Smooth muscle cell (in vitro differentiated cells): ENCODE measurements around the gene CLPTM1. TPM values are rescaled to one million over a fixed set of nuclear protein-coding genes. Genes with fewer than 3 reads are reported as not detected.
"Not testable (repeated sequence)": the region's sequence is repeated elsewhere in the genome, so short reads cannot be mapped to it uniquely, and the experiment has no call there.

Experiments
- DNase-seq: peaks from one replicate; lab custom pipeline; 2025; ENCODE audit not compliant: unreplicated experiment; lab: John Stamatoyannopoulos, UW
- H2AFZ ChIP-seq: fragments of 200-600 bp; sonication (generic); 2 replicates; pipeline ENCODE4 v1.6.0; 2016; ENCODE audit warnings: antibody characterized with exemption, low read depth, mild to moderate bottlenecking
- H3F3A ChIP-seq: fragments of 200-600 bp; sonication (generic); 2 replicates; pipeline ENCODE4 v1.6.0; 2017; ENCODE audit warnings: antibody characterized with exemption, low read depth
- H3K27ac ChIP-seq: fragments of 200-600 bp; sonication (generic); 2 replicates; pipeline ENCODE4 v1.5.1; 2016; ENCODE audit warnings: low read depth, mild to moderate bottlenecking
- H3K27me3 ChIP-seq: fragments of 200-600 bp; sonication (generic); 2 replicates; pipeline ENCODE4 v1.6.1; 2016; ENCODE audit warnings: low read depth, mild to moderate bottlenecking
- H3K36me3 ChIP-seq: fragments of 200-600 bp; sonication (generic); 2 replicates; pipeline ENCODE4 v1.5.1; 2016; ENCODE audit warnings: low read depth
- H3K4me1 ChIP-seq: fragments of 200-600 bp; sonication (generic); 2 replicates; pipeline ENCODE4 v1.5.1; 2016; ENCODE audit warnings: low read depth
- H3K4me2 ChIP-seq: fragments of 200-600 bp; sonication (generic); 2 replicates; pipeline ENCODE4 v1.6.0; 2016; ENCODE audit warnings: mild to moderate bottlenecking
- H3K4me3 ChIP-seq: fragments of 200-600 bp; sonication (generic); 2 replicates; pipeline ENCODE4 v1.5.1; 2016; ENCODE audit warnings: mild to moderate bottlenecking
- H3K79me2 ChIP-seq: fragments of 200-600 bp; sonication (generic); 2 replicates; pipeline ENCODE4 v1.6.0; 2016; ENCODE audit warnings: low read depth, mild to moderate bottlenecking
- H3K9ac ChIP-seq: fragments of 200-600 bp; sonication (generic); 2 replicates; pipeline ENCODE4 v1.6.0; 2016; ENCODE audit warnings: low read depth
- H3K9me3 ChIP-seq: fragments of 200-600 bp; sonication (generic); replicated peaks from 2 replicates; pipeline ENCODE4 v1.5.1; 2016; ENCODE audit warnings: low read depth
- H4K20me1 ChIP-seq: fragments of 200-600 bp; sonication (generic); 2 replicates; pipeline ENCODE4 v1.6.0; 2016; ENCODE audit warnings: low read depth
- WGBS: methylation state at CpG from one replicate; pipeline ENCODE4 v1.1.7; 2016; ENCODE audit warnings: low lambda C conversion rate; 5-methylcytosine and 5-hydroxymethylcytosine counted together
- polyA plus RNA-seq: library from polyadenylated mRNA; unstranded; fragments of >200 nt; fragmentation: Nextera tagmentation; extraction: Ambion mirVana; gene quantifications from 2 replicates; pipeline ENCODE4 v1.2.1, GENCODE V29; 2016
- total RNA-seq: library from RNA; depleted of rRNA; stranded (reverse); fragments of >200 nt; gene quantifications from 2 replicates; pipeline ENCODE4 v1.2.3, GENCODE V29; 2014
- TF ChIP-seq, protein P1 (sequence below): fragments of 200-600 bp; sonication (generic); IDR thresholded peaks from 2 replicates; pipeline ENCODE4 v1.5.1; 2017; ENCODE audit warnings: borderline replicate concordance, mild to moderate bottlenecking, antibody characterized with exemption; ENCODE audit not compliant: insufficient read depth, poor library complexity, severe bottlenecking

The CLPTM1 gene
- total and polyA plus RNA-seq, 2 experiments from 2014 or later: 41.9 to 62.1 TPM

DNA sequence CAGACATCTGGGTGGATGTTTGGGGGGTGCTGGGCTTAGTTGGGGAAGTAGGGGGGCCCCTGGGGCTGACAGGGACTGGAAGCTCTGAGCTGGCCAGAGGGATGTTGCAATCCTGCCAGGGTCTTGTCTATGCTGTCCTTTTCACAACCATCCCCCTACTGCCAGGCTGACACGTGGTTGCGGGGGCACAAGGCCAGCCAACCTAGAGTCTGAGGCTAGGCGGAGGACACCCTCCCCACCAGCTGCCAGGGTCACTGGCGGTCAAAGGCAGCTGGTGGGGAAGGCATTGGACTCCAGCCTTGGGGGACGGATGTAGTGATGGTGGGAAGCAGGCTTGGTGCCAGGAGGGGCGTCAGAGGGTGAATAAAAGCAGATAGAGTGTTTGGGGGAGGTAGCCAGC, 42.3 kb upstream of the CLPTM1 start:
- H3K4me3 ChIP-seq: no peak overlapping the region
- no peak overlapping the region for H3K4me2 ChIP-seq
- no peaks in the 10 kb centered on the region for H3K36me3 ChIP-seq
- H2AFZ ChIP-seq: no peak overlapping the region
- no peaks in the 10 kb centered on the region for H3K27me3 ChIP-seq
- H3K9ac ChIP-seq: no peak overlapping the region
- no peaks in the 10 kb centered on the region for H4K20me1 ChIP-seq
- TF ChIP-seq, protein P1, sequence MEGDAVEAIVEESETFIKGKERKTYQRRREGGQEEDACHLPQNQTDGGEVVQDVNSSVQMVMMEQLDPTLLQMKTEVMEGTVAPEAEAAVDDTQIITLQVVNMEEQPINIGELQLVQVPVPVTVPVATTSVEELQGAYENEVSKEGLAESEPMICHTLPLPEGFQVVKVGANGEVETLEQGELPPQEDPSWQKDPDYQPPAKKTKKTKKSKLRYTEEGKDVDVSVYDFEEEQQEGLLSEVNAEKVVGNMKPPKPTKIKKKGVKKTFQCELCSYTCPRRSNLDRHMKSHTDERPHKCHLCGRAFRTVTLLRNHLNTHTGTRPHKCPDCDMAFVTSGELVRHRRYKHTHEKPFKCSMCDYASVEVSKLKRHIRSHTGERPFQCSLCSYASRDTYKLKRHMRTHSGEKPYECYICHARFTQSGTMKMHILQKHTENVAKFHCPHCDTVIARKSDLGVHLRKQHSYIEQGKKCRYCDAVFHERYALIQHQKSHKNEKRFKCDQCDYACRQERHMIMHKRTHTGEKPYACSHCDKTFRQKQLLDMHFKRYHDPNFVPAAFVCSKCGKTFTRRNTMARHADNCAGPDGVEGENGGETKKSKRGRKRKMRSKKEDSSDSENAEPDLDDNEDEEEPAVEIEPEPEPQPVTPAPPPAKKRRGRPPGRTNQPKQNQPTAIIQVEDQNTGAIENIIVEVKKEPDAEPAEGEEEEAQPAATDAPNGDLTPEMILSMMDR: no peak
- no peaks in the 10 kb centered on the region for H3K4me1 ChIP-seq
- WGBS: 77% methylated on average over 6 of the region's 6 CpGs
- peaks cover 5% of the 10 kb centered on the region for H3F3A ChIP-seq
- no peaks in the 10 kb centered on the region for H3K9me3 ChIP-seq
- DNase-seq: no peak
- H3K79me2 ChIP-seq: no peaks in the 10 kb centered on the region
- no peak overlapping the region for H3K27ac ChIP-seq

- H3F3A ChIP-seq, H4K20me1 ChIP-seq, H3K9ac ChIP-seq, H3K27me3 ChIP-seq, H3K4me1 ChIP-seq, H3K9me3 ChIP-seq, H2AFZ ChIP-seq, DNase-seq, H3K27ac ChIP-seq, H3K36me3 ChIP-seq, H3K79me2 ChIP-seq: not testable (repeated sequence)
- peak overlapping the region; percentile 69 for H3K4me3 ChIP-seq
- peak overlapping the region; percentile 93 for H3K4me2 ChIP-seq
- WGBS: 55% methylated on average over 23 of the region's 23 CpGs
Observed at GRCh38 chr19:44913512-44914432, 41.4 kb upstream of the CLPTM1 start.

- peak within 1 kb of the TSS; percentile 69 for H3K4me3 ChIP-seq
- H3K27me3 ChIP-seq, H3K79me2 ChIP-seq, H3K4me1 ChIP-seq, H3F3A ChIP-seq, H3K36me3 ChIP-seq, H3K9me3 ChIP-seq, H4K20me1 ChIP-seq: not testable (repeated sequence)
- peak within 1 kb of the TSS; percentile 84 for H2AFZ ChIP-seq
- DNase-seq: peak; percentile 44
- H3K9ac ChIP-seq: peak within 1 kb of the TSS; percentile 88
- H3K4me2 ChIP-seq: peak within 1 kb of the TSS; percentile 93
- H3K27ac ChIP-seq: peak within 1 kb of the TSS; percentile 57
- WGBS: 4% methylated on average over 28 of the region's 28 CpGs
Observed at GRCh38 chr19:44914433-44915206, 40.6 kb upstream of the CLPTM1 start, which contains the start of gene APOC1. TSS of gene APOC1 (plus strand) at chr19:44914608. CDS start at chr19:44914892, 284 bp downstream.

- H3K79me2 ChIP-seq: no peaks in the 10 kb centered on the region
- H3F3A ChIP-seq: peaks cover 3% of the 10 kb centered on the region
- no peak for DNase-seq
- TF ChIP-seq, protein P1: no peak
- H3K9me3 ChIP-seq: no peaks in the 10 kb centered on the region
- H3K27ac ChIP-seq: no peak overlapping the region
- no peak overlapping the region for H2AFZ ChIP-seq
- no peaks in the 10 kb centered on the region for H3K27me3 ChIP-seq
- no peak overlapping the region for H3K4me3 ChIP-seq
- no peak overlapping the region for H3K4me2 ChIP-seq
- H3K9ac ChIP-seq: no peak overlapping the region
- H3K36me3 ChIP-seq: no peaks in the 10 kb centered on the region
- H4K20me1 ChIP-seq: no peaks in the 10 kb centered on the region
- 91% methylated on average over 8 of the region's 8 CpGs for WGBS
- no peaks in the 10 kb centered on the region for H3K4me1 ChIP-seq
Observed at GRCh38 chr19:44924243-44924725, 30.9 kb upstream of the CLPTM1 start.
